ENCODE measurements around the gene MOG. TPM values are rescaled to one million over a fixed set of nuclear protein-coding genes. Genes with fewer than 3 reads are reported as not detected.
"Not testable (repeated sequence)": the region's sequence is repeated elsewhere in the genome, so short reads cannot be mapped to it uniquely, and the experiment has no call there.

Gene MOG
- total and polyA plus RNA-seq, 11 donors, result 0.19 to 7.4 (median 2.7) TPM

- Histone ChIP-seq H3K4me1 (peaks cover 0 to 35% (median 9%) of the 10 kb centered on the region in 12 donors), H3K4me3 (no peak overlapping the region), H3K9me3 (no peaks in the 10 kb centered on the region), H3K27me3 (peaks cover 0 to 3% (median 0%) of the 10 kb centered on the region in 9 donors), H3K27ac (peak overlapping the region in 3 of 12 donors; percentile 80 to 93 (median 88)), H3K36me3 (no peaks in the 10 kb centered on the region)
- intact Hi-C loops (cut with DNase I), result loop anchor here in 5 of 10 donors (2.0 to 10.0 kb wide), 4 partner anchors 31 to 91 kb away; no protein-coding TSS in a partner anchor
- WGBS, 4 donors, result 11 to 12% (median 12%) methylated on average over 8 of the region's 8 CpGs
- ATAC-seq (no peak), DNase-seq (peak in 2 of 5 donors; percentile 39 to 45)
- TF ChIP-seq, protein P1, sequence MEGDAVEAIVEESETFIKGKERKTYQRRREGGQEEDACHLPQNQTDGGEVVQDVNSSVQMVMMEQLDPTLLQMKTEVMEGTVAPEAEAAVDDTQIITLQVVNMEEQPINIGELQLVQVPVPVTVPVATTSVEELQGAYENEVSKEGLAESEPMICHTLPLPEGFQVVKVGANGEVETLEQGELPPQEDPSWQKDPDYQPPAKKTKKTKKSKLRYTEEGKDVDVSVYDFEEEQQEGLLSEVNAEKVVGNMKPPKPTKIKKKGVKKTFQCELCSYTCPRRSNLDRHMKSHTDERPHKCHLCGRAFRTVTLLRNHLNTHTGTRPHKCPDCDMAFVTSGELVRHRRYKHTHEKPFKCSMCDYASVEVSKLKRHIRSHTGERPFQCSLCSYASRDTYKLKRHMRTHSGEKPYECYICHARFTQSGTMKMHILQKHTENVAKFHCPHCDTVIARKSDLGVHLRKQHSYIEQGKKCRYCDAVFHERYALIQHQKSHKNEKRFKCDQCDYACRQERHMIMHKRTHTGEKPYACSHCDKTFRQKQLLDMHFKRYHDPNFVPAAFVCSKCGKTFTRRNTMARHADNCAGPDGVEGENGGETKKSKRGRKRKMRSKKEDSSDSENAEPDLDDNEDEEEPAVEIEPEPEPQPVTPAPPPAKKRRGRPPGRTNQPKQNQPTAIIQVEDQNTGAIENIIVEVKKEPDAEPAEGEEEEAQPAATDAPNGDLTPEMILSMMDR (IDR thresholded peaks at IDR 0.05), result peak; percentile 70 to 90 (median 83)
- no peak for TF ChIP-seq POLR2A (IDR thresholded peaks at IDR 0.05)
Observed at GRCh38 chr6:29653452-29654038, 3.3 kb upstream of the MOG start.

DNA sequence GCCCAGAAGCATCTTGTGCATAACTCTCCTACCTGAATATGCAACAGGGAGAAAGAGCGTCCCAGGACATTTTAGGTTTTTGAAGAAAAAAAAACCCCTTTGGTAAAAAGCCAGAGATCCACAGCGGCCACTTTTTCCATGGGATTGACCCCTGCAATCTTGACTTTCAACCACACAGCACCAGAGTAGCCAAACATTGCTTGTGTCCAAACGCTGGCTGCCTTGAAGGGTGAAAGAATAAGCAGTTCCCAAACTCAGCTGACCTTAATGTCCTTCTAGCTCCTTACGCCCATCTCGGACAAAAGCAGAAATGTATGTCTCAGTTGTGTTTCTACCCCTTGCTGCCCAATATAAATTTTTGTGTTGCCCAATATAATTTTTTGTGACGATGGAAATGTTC lies 1.2 kb upstream of the MOG start:
- TF ChIP-seq POLR2A (IDR thresholded peaks at IDR 0.05), result no peak
- TF ChIP-seq, protein P1 (IDR thresholded peaks at IDR 0.05), result no peak
- Histone ChIP-seq H3K4me3 (no peak overlapping the region), H3K27ac (peak overlapping the region; percentile 66 to 95 (median 81)), H3K4me1 (peaks cover 0 to 31% (median 3%) of the 10 kb centered on the region in 12 donors), H3K27me3 (peaks cover 0 to 3% (median 0%) of the 10 kb centered on the region in 9 donors), H3K9me3 (no peaks in the 10 kb centered on the region), H3K36me3 (no peaks in the 10 kb centered on the region)
- intact Hi-C loops (cut with DNase I), result loop anchor here in 2 of 10 donors (5.0 to 10.0 kb wide), 2 partner anchors 89 to 97 kb away; no protein-coding TSS in a partner anchor
- ATAC-seq (peak; percentile 25 to 48 (median 40)), DNase-seq (no peak)
- WGBS, 4 donors, result 38 to 47% (median 42%) methylated on average over 6 of the region's 6 CpGs

GRCh38 chr6:29656157-29656556 lies 735 bp upstream of the MOG start:
- ATAC-seq (peak; percentile 89 to 95 (median 93)), DNase-seq (peak in 4 of 5 donors; percentile 51 to 79 (median 64))
- Histone ChIP-seq H3K27ac (peak overlapping the region; percentile 66 to 95 (median 81)), H3K9me3 (no peaks in the 10 kb centered on the region), H3K4me1 (peaks cover 0 to 31% (median 3%) of the 10 kb centered on the region in 12 donors), H3K36me3 (no peaks in the 10 kb centered on the region), H3K4me3 (no peak overlapping the region), H3K27me3 (peaks cover 0 to 3% (median 0%) of the 10 kb centered on the region in 9 donors)
- TF ChIP-seq, protein P1 (IDR thresholded peaks at IDR 0.05), result no peak
- no peak for TF ChIP-seq POLR2A (IDR thresholded peaks at IDR 0.05)
- intact Hi-C loops (cut with DNase I), result loop anchor here in 2 of 10 donors (5.0 to 10.0 kb wide), 2 partner anchors 89 to 96 kb away; no protein-coding TSS in a partner anchor
- WGBS, 4 donors, result 6 to 20% (median 13%) methylated on average over 2 of the region's 2 CpGs

DNA sequence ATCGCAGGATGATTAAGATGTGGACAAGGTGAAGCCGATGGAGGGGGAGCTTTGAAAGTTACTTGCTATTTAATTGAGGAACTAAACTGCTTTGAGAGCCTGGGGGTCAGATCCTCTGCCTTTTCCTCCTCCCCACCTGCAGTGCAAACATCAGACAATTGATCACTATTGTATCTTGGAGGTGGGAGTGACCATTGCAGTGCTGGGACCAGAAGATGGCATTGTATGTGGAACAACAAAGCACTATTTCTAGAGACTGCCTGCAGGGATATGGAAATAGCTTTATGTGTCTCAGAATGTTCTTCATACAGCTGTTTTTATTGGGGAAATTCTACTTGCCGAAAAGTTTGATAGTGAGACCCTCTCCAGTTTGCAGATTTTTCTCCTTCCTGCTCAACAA lies 4.2 kb downstream of the MOG start:
- DNase-seq (no peak), ATAC-seq (no peak)
- Histone ChIP-seq H3K4me1 (peaks cover 0 to 17% (median 3%) of the 10 kb centered on the region in 12 donors), H3K9me3 (no peaks in the 10 kb centered on the region), H3K4me3 (no peak overlapping the region), H3K36me3 (no peaks in the 10 kb centered on the region), H3K27me3 (peaks cover 0 to 27% (median 0%) of the 10 kb centered on the region in 9 donors), H3K27ac (no peak overlapping the region)
- TF ChIP-seq, protein P1 (IDR thresholded peaks at IDR 0.05), result no peak
- no peak for TF ChIP-seq POLR2A (IDR thresholded peaks at IDR 0.05)
- intact Hi-C loops (cut with DNase I), result no loop called here
- 66 to 84% (median 80%) methylated on average over 3 of the region's 3 CpGs for WGBS, 4 donors

DNA sequence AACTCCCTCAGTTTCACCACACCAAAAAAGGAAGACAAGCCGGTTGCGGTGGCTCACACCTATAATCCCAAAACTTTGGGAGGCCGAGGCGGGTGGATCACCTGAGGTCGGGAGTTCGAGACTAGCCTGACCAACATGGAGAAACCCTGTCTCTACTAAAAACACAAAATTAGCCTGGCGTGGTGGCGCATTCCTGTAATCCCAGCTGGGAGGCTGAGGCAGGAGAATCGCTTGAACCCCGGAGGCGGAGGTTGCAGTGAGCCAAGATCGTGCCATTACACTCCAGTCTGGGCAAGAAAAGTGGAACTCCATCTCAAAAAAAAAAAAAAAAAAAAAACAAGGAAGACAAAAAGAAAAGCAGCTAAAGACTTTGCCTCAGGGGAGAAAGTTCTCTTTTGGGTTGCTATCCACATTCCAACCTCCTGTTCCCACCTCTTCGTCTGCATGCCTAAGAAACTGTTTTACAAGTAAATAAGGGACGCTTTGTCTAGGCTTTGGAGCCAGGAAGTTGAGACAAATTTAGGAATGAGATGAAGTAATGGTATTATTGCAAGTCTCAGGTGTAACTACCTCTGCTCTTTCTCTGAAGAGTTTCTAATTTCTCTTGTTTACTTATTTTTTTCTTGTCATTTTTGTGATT lies 4.7 kb downstream of the MOG start:
- H3K36me3 ChIP-seq; intact Hi-C loops (cut with DNase I); DNase-seq; H3K27ac ChIP-seq; ATAC-seq; H3K4me3 ChIP-seq; H3K9me3 ChIP-seq: not testable (repeated sequence)
- Histone ChIP-seq H3K4me1 (peaks cover 0 to 12% (median under 1%) of the 10 kb centered on the region in 12 donors), H3K27me3 (peaks cover 0 to 27% (median 0%) of the 10 kb centered on the region in 9 donors)
- 55 to 67% (median 64%) methylated on average over 14 of the region's 14 CpGs for WGBS, 4 donors
